ENCODE measurements around the gene MCRS1. TPM values are rescaled to one million over a fixed set of nuclear protein-coding genes. Genes with fewer than 3 reads are reported as not detected.

Gene MCRS1
- total RNA-seq, 2 experiments from 2014 or later, result 65.4 to 75.6 TPM

DNA sequence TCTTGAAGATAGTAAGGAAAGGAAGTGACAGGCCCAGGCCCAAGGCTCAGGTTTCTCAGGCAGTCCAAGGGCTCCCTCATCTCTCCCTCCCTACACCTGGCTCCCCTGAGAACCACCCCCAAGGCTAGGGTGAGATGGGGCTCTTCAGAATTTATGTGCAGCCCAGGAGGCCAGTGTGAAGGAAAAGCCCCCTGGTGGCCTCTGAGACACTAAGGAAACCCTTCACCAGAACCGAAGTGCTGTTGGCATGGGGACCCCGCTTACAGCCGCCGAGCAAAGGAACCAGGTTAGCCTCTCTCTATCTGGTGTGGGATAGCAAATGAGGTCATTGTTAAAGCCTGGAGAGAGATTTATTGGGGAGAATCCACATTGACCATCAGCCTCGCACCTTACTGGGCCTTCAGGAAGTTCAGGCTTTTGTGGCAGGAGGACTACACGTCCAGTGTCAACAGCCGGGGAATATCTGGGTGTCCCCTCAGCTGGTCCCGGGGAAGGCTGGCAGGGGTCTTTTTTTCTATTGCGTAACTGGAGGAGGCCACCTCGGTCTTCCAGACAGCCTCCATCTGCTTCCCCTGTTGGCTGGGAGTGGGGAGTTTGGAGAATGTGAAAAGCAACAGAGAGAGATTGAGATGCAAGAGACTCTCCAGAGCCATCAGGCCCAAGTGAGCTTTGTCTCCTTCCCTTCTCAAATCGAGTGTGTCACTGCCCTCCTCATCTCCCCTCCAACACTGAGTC, 19.4 kb upstream of the MCRS1 start:
- peaks cover 30% of the 10 kb centered on the region for H3K36me3 ChIP-seq (ENCODE audit: insufficient read depth, low read length)
- POLR2A ChIA-PET, result no interaction called here

DNA sequence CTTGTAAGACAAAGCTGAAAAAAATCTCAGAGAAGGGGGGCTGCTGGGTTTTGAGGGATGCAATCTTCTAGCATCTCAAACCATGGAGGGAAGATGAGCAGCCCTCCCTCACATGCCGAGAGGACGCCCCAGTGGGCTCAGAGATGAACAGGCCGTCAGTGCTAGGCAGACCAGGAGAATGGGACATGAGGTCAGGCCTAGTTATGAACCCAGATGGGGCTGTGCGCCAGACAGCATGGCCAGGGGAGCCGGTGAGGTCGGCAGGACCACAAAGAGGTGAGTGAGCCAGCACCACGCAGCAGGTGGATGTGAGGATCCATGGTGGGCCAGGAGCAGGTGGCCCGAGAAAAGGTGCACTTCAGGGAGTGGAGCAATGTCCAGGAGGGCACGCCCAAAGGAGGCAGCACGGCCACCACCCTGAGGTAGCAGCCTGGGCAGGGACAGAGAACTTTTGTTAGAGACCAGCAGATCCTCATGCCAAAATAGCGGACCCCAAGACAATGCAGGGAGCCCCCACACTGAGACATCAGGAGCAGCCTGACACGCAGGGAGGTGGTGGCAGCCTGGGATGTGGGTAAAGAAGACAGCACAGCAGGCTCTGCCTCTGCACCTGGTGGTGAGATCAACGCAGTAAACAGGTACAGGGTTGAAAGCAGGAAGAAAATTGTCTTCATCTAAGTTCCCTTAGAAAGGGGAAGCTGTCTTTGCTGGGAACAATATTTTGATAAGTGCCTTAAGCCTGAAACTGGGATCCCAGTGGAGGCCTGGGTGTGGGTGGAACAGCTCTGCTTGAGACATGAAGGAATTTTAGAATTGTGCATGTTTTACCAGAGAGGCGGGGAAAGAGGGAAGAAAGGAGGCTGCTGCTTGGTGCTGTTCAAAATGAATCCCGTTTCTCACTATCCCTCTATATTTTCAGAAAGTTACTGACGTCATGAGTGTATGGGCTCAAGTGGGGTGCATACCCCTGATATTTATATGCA, 17.8 kb upstream of the MCRS1 start:
- no TSS peak for BruUV-seq (replicated peaks)
- CTCF ChIA-PET (ENCODE audit: unreplicated experiment), result no interaction called here
- DNase-seq (ENCODE audit: low spot score), result no peak
- Histone ChIP-seq H3K4me2 (ENCODE audit: low read length) (no peak overlapping the region), H3K9me2 (ENCODE audit: insufficient read depth, low read length) (no peaks in the 10 kb centered on the region), H3K4me3 (ENCODE audit: low read depth, low read length, poor library complexity, severe bottlenecking) (no peak overlapping the region), H3K36me3 (ENCODE audit: insufficient read depth, low read length) (peaks cover 22% of the 10 kb centered on the region), H3K4me1 (ENCODE audit: insufficient read depth, low read length, poor library complexity, severe bottlenecking) (no peaks in the 10 kb centered on the region), H3K27ac (ENCODE audit: low read depth, low read length, poor library complexity, severe bottlenecking) (no peak overlapping the region), H4K20me1 (ENCODE audit: insufficient read depth, low read length) (no peaks in the 10 kb centered on the region), H3K79me2 (ENCODE audit: insufficient read depth, low read depth, low read length) (no peaks in the 10 kb centered on the region), H3K9me3 (ENCODE audit: low read length) (no peaks in the 10 kb centered on the region), H2AFZ (ENCODE audit: low read length) (no peak overlapping the region)
- intact Hi-C loops (cut with micrococcal nuclease; ENCODE audit: unreplicated experiment), result no loop called here
- TF ChIP-seq EZH2phosphoT487 (IDR thresholded peaks at IDR 0.05; ENCODE audit: borderline replicate concordance, low read depth, low read length), result no peak
- TF ChIP-seq, protein P1, sequence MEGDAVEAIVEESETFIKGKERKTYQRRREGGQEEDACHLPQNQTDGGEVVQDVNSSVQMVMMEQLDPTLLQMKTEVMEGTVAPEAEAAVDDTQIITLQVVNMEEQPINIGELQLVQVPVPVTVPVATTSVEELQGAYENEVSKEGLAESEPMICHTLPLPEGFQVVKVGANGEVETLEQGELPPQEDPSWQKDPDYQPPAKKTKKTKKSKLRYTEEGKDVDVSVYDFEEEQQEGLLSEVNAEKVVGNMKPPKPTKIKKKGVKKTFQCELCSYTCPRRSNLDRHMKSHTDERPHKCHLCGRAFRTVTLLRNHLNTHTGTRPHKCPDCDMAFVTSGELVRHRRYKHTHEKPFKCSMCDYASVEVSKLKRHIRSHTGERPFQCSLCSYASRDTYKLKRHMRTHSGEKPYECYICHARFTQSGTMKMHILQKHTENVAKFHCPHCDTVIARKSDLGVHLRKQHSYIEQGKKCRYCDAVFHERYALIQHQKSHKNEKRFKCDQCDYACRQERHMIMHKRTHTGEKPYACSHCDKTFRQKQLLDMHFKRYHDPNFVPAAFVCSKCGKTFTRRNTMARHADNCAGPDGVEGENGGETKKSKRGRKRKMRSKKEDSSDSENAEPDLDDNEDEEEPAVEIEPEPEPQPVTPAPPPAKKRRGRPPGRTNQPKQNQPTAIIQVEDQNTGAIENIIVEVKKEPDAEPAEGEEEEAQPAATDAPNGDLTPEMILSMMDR (conservative IDR thresholded peaks at IDR 0.05; ENCODE audit: low read length), result no peak
- POLR2A ChIA-PET, result no interaction called here

More for the DNA sequence above, 19.4 kb upstream of the MCRS1 start:
- H3K4me3 ChIP-seq (ENCODE audit: low read depth, low read length, poor library complexity, severe bottlenecking), result no peak overlapping the region
- no peak overlapping the region for H2AFZ ChIP-seq (ENCODE audit: low read length)
- no peaks in the 10 kb centered on the region for H3K79me2 ChIP-seq (ENCODE audit: insufficient read depth, low read depth, low read length)
- H3K9me3 ChIP-seq (ENCODE audit: low read length), result 0 out of 2 replicates have a peak, but pooled peaks cover 4% of the 10 kb centered on the region
- intact Hi-C loops (cut with micrococcal nuclease; ENCODE audit: unreplicated experiment), result no loop called here
- no TSS peak for BruUV-seq (replicated peaks)
- H3K4me2 ChIP-seq (ENCODE audit: low read length), result no peak overlapping the region
- no peaks in the 10 kb centered on the region for H3K4me1 ChIP-seq (ENCODE audit: insufficient read depth, low read length, poor library complexity, severe bottlenecking)
- no peak for DNase-seq (ENCODE audit: low spot score)
- no peaks in the 10 kb centered on the region for H4K20me1 ChIP-seq (ENCODE audit: insufficient read depth, low read length)
- H3K27ac ChIP-seq (ENCODE audit: low read depth, low read length, poor library complexity, severe bottlenecking), result no peak overlapping the region
- no peaks in the 10 kb centered on the region for H3K9me2 ChIP-seq (ENCODE audit: insufficient read depth, low read length)
- TF ChIP-seq, protein P1 (conservative IDR thresholded peaks at IDR 0.05; ENCODE audit: low read length), result no peak
- TF ChIP-seq EZH2phosphoT487 (IDR thresholded peaks at IDR 0.05; ENCODE audit: borderline replicate concordance, low read depth, low read length), result no peak
- CTCF ChIA-PET (ENCODE audit: unreplicated experiment), result no interaction called here

All from OCI-LY7 (cell line).